ENCODE measurements around the gene NFX1. TPM values are rescaled to one million over a fixed set of nuclear protein-coding genes. Genes with fewer than 3 reads are reported as not detected.
"Not testable (repeated sequence)": the region's sequence is repeated elsewhere in the genome, so short reads cannot be mapped to it uniquely, and the experiment has no call there.

NFX1 gene
- total RNA-seq, 1 donor from 2014 or later: 17.7 TPM

DNA sequence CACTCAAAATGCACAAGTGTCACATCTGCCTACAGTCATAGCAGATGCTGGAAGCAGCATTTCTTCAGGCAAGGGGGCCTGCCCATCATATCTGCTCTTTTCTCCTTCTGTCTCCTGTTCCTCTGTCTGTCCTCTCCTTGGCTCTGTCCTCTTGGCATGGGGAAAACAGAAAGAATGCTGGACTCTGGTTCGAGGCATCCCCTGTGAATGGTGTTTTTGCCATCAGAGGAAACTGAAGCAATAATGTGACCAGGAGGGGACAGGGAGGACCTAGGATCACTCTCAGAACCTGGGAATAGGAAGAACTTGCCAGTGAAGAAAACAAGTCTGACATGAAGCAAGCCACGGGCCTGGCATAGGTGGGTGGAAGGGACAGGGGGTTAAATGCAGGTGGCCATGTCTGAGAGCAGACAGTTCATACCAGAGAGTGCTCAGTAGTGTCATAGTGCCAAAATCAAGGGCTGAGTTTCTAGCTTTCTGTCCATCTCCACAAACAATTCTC lies 76.7 kb downstream of the NFX1 start:
- DNase-seq: no peak

GRCh38 chr9:33372900-33373299 lies 82.6 kb downstream of the NFX1 start:
- no peak for DNase-seq

DNA sequence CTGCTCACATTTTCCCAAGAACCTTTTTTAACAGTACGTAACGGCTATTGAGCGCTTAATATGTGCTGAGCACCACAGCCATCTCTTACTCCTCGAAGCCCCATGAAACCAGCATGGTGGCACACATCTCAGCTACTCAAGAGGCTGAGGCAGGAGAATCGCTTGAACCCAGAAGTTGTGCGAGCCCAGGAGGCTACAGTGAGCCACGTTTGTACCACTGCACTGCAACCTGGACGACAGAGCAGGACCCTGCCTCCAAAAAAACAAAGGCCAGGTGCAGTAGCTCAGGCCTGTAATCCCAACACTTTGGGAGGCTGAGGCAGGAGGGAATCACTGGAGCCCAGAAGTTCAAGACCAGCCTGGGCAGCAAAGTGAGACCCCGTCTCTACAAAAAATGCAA lies 83.9 kb downstream of the NFX1 start:
- no peak for DNase-seq

GRCh38 chr9:33374634-33375237 lies 84.4 kb downstream of the NFX1 start:
- peak; percentile 93 for DNase-seq

- DNase-seq: no peak
These were observed 85.0 kb downstream of the NFX1 start for GRCh38 chr9:33375238-33375840.

GRCh38 chr9:33375841-33376321 lies 85.6 kb downstream of the NFX1 start:
- DNase-seq: no peak

DNA sequence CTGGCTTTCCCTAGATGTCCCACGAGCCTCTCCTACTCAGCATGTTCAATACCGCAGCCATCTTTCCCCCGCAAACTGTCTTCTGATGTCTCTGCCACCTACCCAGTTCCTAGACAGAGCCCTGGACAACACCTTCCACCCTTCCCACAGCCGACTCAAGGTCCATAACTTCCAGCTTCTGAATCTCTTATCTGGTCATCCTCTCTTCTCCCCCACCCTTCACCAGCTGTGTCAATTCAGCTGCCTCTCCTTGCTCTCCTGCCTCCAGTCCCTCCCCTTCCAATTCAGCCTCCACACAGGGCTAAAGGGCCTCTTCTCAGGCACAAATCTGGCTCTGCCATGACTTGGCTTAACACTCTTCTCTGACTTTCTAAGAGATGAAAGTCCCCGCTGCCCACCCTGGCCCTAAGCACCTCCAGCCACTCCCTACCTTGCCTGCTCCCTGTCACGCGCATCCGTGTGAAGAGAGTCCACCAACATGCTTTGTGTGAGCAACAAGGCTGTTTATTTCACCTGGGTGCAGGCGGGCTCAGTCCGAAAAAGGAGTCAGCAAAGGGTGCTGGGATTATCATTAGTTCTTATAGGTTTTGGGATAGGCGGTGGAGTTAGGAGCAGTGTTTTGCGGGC lies 86.9 kb downstream of the NFX1 start:
- no peak for DNase-seq

DNA sequence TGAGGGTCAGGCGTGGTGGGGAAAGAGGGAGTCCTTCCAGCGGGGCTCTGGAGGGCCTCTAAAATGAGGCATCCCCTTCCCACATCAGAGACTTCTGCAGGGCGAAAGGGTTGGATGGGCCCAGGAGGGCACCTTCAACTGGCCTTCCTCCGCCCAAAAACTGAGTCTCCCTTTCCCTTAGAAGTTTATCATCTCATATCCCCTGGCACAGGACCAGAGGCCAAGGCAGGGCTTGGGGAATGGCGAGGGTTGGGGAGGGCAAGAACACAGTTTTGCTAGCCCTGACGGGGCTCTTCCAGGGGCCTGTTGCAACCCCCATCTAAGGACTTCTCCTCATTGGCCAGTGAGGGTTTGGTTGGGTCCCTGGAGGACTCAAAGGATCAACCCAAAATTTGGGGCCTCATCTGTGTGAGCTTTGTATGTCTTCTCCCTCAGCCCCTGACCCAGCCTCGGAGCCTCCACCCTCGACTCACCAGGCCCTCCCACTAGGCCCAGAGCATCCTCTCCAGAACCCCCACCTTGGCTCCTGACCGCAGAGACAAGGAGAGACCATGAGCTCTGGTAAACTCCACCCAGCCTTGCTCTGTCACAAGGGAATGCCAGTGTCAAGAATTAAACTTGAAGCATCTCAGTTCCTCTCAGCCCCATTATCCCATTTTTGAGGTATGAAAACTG lies 87.9 kb downstream of the NFX1 start:
- DNase-seq: no peak

- no peak for DNase-seq
These were observed 89.5 kb downstream of the NFX1 start for GRCh38 chr9:33379666-33380389.

- DNase-seq: no peak
These were observed 90.2 kb downstream of the NFX1 start for GRCh38 chr9:33380390-33381094.

DNA sequence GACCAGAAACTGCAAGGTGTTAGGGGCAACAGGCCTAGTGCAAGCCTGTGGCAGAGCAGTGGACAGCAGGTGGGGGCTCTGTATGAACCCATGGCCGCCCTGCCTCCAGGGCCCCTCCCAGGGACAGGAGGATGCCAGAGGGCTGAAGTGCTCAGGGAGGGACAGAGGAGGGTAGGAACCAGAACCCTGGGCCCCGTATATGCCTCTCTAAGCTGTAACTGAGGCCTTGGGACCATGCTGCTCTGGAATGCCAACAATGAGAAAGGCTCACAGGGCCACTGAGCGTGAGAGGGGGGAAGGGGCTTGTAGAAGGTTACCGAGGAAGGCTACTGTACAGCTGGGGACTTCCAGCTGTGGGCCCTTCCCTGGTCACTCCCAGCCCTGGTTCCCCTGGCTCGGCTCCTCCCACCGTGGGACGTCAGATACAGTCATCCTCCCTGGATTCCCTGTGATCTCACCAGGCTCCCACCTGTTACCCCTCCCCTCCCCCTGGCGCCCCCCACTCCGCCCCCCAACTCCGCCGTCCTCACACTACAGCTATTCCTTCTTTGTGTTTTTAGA lies 91.0 kb downstream of the NFX1 start:
- no peak for DNase-seq

DNA sequence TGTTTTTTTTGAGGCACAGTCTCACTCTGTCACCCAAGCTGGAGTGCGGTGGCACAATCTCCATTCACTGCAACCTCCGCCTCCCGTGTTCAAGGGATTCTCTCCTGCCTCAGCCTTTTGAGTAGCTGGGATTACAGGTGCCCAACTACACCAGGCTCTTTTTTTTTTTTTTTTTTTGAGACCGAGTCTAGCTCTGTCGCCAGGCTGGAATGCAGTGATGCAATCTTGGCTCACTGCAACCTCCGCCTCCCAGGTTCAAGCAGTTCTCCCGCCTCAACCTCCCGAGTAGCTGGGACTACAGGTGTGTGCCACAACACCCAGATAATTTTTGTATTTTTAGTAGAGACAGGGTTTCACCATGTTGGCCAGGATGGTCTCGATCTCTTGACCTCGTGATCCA lies 92.1 kb downstream of the NFX1 start:
- not testable (repeated sequence) for DNase-seq

- DNase-seq: not testable (repeated sequence)
These were observed 93.1 kb downstream of the NFX1 start for GRCh38 chr9:33383396-33383795.

- DNase-seq: not testable (repeated sequence)
These were observed 95.2 kb downstream of the NFX1 start for GRCh38 chr9:33385536-33385935.

DNA sequence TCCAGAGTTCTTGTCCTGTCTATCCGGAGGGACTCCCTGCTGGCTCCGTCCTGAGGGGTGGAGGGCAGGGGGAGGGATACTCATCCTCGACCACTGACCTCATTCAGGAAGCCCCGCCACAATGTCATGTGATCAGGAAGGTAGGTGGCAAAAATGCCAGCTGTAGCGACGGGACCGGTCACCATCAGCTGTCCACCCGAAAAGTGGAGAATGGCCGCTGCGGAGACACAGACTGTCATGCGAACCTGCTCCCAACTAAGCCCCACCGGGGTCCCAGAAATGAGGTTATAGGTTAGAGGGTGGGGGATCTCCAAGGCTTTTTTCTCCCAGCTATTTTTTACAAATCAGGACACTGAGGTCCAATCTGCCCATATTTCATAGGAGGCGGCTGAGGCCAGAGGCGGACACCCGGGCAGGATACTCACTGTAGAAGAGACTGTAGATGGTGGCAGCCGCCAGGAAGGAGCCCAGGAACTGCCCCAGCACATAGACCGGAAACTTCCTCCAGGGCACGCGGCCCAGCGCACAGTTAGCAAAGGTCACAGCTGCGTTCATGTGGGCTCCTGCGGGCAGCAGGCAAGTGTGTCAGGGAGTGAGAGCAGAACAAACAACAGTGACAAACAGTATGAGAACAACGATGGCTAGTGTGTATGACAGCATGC lies 95.8 kb downstream of the NFX1 start:
- not testable (repeated sequence) for DNase-seq

DNA sequence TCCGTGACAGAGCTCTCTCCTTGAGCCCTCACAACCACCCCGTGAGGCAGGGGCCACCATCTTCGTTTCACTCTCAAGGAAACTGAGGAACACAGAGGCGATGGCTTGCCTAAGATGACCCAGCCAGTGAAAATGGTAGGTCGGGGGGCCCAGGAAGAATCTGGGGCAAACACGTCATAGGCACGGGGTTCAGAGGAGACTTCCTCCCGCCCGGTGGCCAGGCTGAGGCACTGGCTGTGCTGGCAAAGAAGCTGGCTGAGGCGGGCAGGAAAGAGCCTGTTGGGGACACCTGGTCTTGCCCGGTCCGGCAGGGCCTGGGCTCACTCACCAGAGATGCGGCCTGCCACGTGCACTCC lies 96.3 kb downstream of the NFX1 start:
- not testable (repeated sequence) for DNase-seq

GRCh38 chr9:33386998-33387397 lies 96.7 kb downstream of the NFX1 start:
- not testable (repeated sequence) for DNase-seq

GRCh38 chr9:33388110-33388994 lies 98.0 kb downstream of the NFX1 start:
- DNase-seq: no peak

- peak; percentile 97 for DNase-seq
These were observed 100.9 kb downstream of the NFX1 start for GRCh38 chr9:33391111-33391771.

All from dermis blood vessel endothelial cell (primary cell).